Sigmoid colon (tissue), 4 donors: ENCODE data around the gene JMJD4.

Experiments used
- CTCF ChIP-seq, 4 experiments: fragments of 450-650 bp in 3 of 4; fragments of 200-600 bp in 1 of 4; IDR thresholded peaks; one replicate each; pipeline ENCODE4 v1.5.1; 2016 to 2019; ENCODE audit warnings: antibody characterized with exemption in 4 of 4, mild to moderate bottlenecking in 3 of 4, moderate library complexity in 2 of 4
- EP300 ChIP-seq, 4 donors: sonication (generic); formaldehyde crosslinking; IDR thresholded peaks; one replicate each; pipeline ENCODE4 v1.6.1; 2017; ENCODE audit warnings: antibody characterized with exemption in 4 of 4
- POLR2A ChIP-seq, 2 donors: fragments of 450-650 bp; IDR thresholded peaks; one replicate each; pipeline ENCODE4 v1.6.1; 2016; ENCODE audit warnings: antibody characterized with exemption in 2 of 2, mild to moderate bottlenecking in 2 of 2, moderate library complexity in 2 of 2

- TF ChIP-seq CTCF (IDR thresholded peaks at IDR 0.05): no peak
- TF ChIP-seq POLR2A (IDR thresholded peaks at IDR 0.05): no peak
- TF ChIP-seq EP300 (IDR thresholded peaks at IDR 0.05): peak in 1 of 4 donors; percentile 10
Observed at GRCh38 chr1:227753999-227754711, 19.1 kb upstream of the JMJD4 start.
